ENCODE measurements around the gene ZNF790.

DNA sequence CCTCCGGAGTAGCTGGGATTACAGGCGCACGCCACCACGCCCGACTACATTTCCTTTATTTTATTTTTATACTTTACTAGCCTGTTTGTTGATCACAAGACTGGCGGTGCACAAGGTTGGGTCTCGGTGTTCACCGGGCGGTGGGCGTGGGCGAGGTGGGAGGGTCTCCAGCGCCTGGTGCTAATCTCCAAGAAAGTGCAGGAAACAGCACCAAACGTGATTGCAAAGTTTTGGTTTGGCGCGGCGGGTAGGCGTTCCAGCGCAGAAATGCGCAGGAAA is 41.5 kb downstream of the ZNF790 start:
- TF ChIP-seq, protein P1, sequence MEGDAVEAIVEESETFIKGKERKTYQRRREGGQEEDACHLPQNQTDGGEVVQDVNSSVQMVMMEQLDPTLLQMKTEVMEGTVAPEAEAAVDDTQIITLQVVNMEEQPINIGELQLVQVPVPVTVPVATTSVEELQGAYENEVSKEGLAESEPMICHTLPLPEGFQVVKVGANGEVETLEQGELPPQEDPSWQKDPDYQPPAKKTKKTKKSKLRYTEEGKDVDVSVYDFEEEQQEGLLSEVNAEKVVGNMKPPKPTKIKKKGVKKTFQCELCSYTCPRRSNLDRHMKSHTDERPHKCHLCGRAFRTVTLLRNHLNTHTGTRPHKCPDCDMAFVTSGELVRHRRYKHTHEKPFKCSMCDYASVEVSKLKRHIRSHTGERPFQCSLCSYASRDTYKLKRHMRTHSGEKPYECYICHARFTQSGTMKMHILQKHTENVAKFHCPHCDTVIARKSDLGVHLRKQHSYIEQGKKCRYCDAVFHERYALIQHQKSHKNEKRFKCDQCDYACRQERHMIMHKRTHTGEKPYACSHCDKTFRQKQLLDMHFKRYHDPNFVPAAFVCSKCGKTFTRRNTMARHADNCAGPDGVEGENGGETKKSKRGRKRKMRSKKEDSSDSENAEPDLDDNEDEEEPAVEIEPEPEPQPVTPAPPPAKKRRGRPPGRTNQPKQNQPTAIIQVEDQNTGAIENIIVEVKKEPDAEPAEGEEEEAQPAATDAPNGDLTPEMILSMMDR (IDR thresholded peaks at IDR 0.05), result no peak
- TF ChIP-seq POLR2AphosphoS5 (IDR thresholded peaks at IDR 0.05) (no peak), POLR2A (IDR thresholded peaks at IDR 0.05) (no peak), EP300 (IDR thresholded peaks at IDR 0.05) (no peak)
